ENCODE results near the gene PLXNB2. TPM values are rescaled to one million over a fixed set of nuclear protein-coding genes. Genes with fewer than 3 reads are reported as not detected.

The PLXNB2 gene
- total RNA-seq, 3 donors from 2014 or later (not counting 1 experiment from before 2014, with no cell fraction given), result 6.0 to 34.7 (median 18.9) TPM

DNA sequence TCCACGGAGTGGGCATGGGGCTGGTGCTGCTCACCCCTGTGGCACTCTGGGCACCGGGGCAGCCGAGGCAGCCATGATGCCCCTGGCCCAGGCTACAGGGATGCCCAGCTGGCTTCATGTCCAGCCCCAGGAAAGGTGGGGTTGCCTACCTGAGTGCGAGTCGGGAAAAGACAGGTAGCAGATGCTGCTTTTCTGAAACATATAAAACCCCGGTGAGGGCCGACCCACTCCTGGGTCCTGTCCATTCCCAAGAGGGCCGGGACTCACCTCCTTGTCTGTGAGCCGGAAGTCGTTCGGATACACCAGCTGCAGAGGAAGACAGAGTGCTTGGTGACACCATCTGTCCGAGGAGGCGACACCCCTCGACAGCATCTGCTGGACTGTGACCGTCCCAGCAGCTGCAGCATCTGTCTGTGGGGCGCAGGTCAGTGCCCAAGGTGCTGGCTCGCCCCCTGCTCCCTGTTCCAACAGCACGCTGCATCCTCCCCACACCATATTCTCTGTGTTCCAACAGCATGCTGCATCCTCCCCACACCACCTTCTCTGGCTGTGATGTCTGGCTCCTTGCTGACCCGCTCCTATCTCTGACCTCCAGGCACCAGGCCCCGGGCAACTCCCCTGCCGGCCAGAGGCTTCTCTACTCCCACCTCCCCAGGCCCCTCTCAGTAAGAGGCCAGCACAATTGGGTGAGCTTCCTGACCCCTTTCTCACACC, 11.4 kb upstream of the PLXNB2 start:
- Mint-ChIP-seq H3K36me3 (no peaks in the 10 kb centered on the region), H3K27ac (no peak overlapping the region)

GRCh38 chr22:50318356-50318697, 10.9 kb upstream of the PLXNB2 start:
- no peak overlapping the region for H3K4me3 ChIP-seq (ENCODE audit: low read length)
- H3K27ac ChIP-seq (ENCODE audit: low read length), result no peak overlapping the region
- H3K36me3 Mint-ChIP-seq, result no peaks in the 10 kb centered on the region
- 83% methylated on average over 7 of the region's 7 CpGs for WGBS (ENCODE audit: insufficient coverage)
- H3K27ac Mint-ChIP-seq, result no peak overlapping the region
- no peaks in the 10 kb centered on the region for H3K36me3 ChIP-seq (ENCODE audit: control insufficient read depth, insufficient read depth, low read length)
- no peaks in the 10 kb centered on the region for H3K9me3 ChIP-seq (ENCODE audit: control insufficient read depth, insufficient read depth, low read length)
- TF ChIP-seq CTCF (IDR thresholded peaks at IDR 0.05), result no peak
- DNase-seq (no peak), ATAC-seq (no peak)
- H3K4me1 ChIP-seq (ENCODE audit: control insufficient read depth, insufficient read depth, low read length), result peaks cover 22% of the 10 kb centered on the region
- no peaks in the 10 kb centered on the region for H3K27me3 ChIP-seq (ENCODE audit: control insufficient read depth, insufficient read depth, low read length)
- H3K4me3 Mint-ChIP-seq, result no peak overlapping the region
- no peaks in the 10 kb centered on the region for H3K9me3 Mint-ChIP-seq
- no peaks in the 10 kb centered on the region for H3K27me3 Mint-ChIP-seq (ENCODE audit: low read depth in 2 of 2)
- H3K4me1 Mint-ChIP-seq, result peaks cover 13 to 18% of the 10 kb centered on the region in 2 donors
- intact Hi-C loops (cut with micrococcal nuclease), result no loop called here

More for the DNA sequence above, 11.4 kb upstream of the PLXNB2 start:
- H3K27me3 Mint-ChIP-seq (ENCODE audit: low read depth in 2 of 2), result no peaks in the 10 kb centered on the region
- H3K27ac ChIP-seq (ENCODE audit: low read length), result no peak overlapping the region
- no peaks in the 10 kb centered on the region for H3K36me3 ChIP-seq (ENCODE audit: control insufficient read depth, insufficient read depth, low read length)
- no peak for TF ChIP-seq CTCF (IDR thresholded peaks at IDR 0.05)
- DNase-seq (no peak), ATAC-seq (no peak)
- WGBS (ENCODE audit: insufficient coverage), result 78% methylated on average over 21 of the region's 21 CpGs
- no peak overlapping the region for H3K4me3 Mint-ChIP-seq
- peaks cover 17% of the 10 kb centered on the region for H3K4me1 ChIP-seq (ENCODE audit: control insufficient read depth, insufficient read depth, low read length)
- H3K9me3 Mint-ChIP-seq, result no peaks in the 10 kb centered on the region
- intact Hi-C loops (cut with micrococcal nuclease), result no loop called here
- H3K4me3 ChIP-seq (ENCODE audit: low read length), result no peak overlapping the region
- no peaks in the 10 kb centered on the region for H3K27me3 ChIP-seq (ENCODE audit: control insufficient read depth, insufficient read depth, low read length)
- H3K4me1 Mint-ChIP-seq, result peaks cover 13 to 15% of the 10 kb centered on the region in 2 donors
- no peaks in the 10 kb centered on the region for H3K9me3 ChIP-seq (ENCODE audit: control insufficient read depth, insufficient read depth, low read length)

DNA sequence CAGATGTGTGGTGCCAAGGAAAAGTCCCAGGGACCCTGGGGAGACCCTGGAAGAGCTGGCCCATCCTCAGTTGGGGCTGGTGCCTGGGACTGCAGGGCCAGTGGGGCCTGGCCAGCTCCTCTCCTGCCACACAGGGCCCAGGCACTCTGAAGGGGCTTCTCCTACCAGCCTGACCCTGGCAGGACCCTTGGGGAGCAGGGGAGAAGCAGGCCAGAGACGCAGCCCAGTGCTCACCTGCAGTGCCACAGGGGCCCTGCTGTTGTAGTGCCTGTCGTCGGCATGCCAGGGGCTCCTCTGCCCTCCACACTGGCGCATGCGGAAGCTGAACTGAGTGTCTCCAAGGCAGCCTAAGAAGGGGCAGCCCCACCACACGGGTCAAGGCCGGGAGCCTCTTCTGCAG, 10.2 kb upstream of the PLXNB2 start:
- H3K36me3 ChIP-seq (ENCODE audit: control insufficient read depth, insufficient read depth, low read length), result no peaks in the 10 kb centered on the region
- Mint-ChIP-seq H3K27ac (no peak overlapping the region), H3K36me3 (no peaks in the 10 kb centered on the region), H3K9me3 (no peaks in the 10 kb centered on the region), H3K4me1 (peaks cover 13 to 18% of the 10 kb centered on the region in 2 donors), H3K4me3 (no peak overlapping the region), H3K27me3 (ENCODE audit: low read depth in 2 of 2) (no peaks in the 10 kb centered on the region)
- H3K9me3 ChIP-seq (ENCODE audit: control insufficient read depth, insufficient read depth, low read length), result no peaks in the 10 kb centered on the region
- H3K27ac ChIP-seq (ENCODE audit: low read length), result no peak overlapping the region
- H3K27me3 ChIP-seq (ENCODE audit: control insufficient read depth, insufficient read depth, low read length), result no peaks in the 10 kb centered on the region
- TF ChIP-seq CTCF (IDR thresholded peaks at IDR 0.05), result no peak
- intact Hi-C loops (cut with micrococcal nuclease), result no loop called here
- H3K4me3 ChIP-seq (ENCODE audit: low read length), result no peak overlapping the region
- WGBS (ENCODE audit: insufficient coverage), result 91% methylated on average over 7 of the region's 7 CpGs
- peaks cover 28% of the 10 kb centered on the region for H3K4me1 ChIP-seq (ENCODE audit: control insufficient read depth, insufficient read depth, low read length)
- no peak for ATAC-seq
- DNase-seq, result no peak

- no peak overlapping the region for H3K4me3 Mint-ChIP-seq
- Histone ChIP-seq H3K27ac (ENCODE audit: low read length) (no peak overlapping the region), H3K9me3 (ENCODE audit: control insufficient read depth, insufficient read depth, low read length) (no peaks in the 10 kb centered on the region), H3K27me3 (ENCODE audit: control insufficient read depth, insufficient read depth, low read length) (no peaks in the 10 kb centered on the region), H3K4me3 (ENCODE audit: low read length) (no peak overlapping the region), H3K4me1 (ENCODE audit: control insufficient read depth, insufficient read depth, low read length) (peaks cover 28% of the 10 kb centered on the region), H3K36me3 (ENCODE audit: control insufficient read depth, insufficient read depth, low read length) (no peaks in the 10 kb centered on the region)
- no peak for TF ChIP-seq CTCF (IDR thresholded peaks at IDR 0.05)
- no peaks in the 10 kb centered on the region for H3K9me3 Mint-ChIP-seq
- ATAC-seq (no peak), DNase-seq (no peak)
- intact Hi-C loops (cut with micrococcal nuclease), result no loop called here
- H3K27ac Mint-ChIP-seq, result no peak overlapping the region
- H3K27me3 Mint-ChIP-seq (ENCODE audit: low read depth in 2 of 2), result no peaks in the 10 kb centered on the region
- no peaks in the 10 kb centered on the region for H3K36me3 Mint-ChIP-seq
- H3K4me1 Mint-ChIP-seq, result peaks cover 13 to 18% of the 10 kb centered on the region in 2 donors
- 95% methylated on average over 9 of the region's 9 CpGs for WGBS (ENCODE audit: insufficient coverage)
Observed at GRCh38 chr22:50317178-50317577, 9.7 kb upstream of the PLXNB2 start.

All from natural killer cell (primary cell).